SH-SY5Y (cell line): ENCODE results near the gene NOC2L.

Experiments
- GATA2 ChIP-seq: IDR thresholded peaks from 2 replicates; pipeline ENCODE4 v1.6.1; 2011; ENCODE audit warnings: mild to moderate bottlenecking, low read depth, low read length
- GATA3 ChIP-seq: IDR thresholded peaks from 2 replicates; pipeline ENCODE4 v1.6.1; 2011; ENCODE audit warnings: low read depth, mild to moderate bottlenecking, low read length, moderate library complexity

NOC2L gene

GRCh38 chr1:899636-900317, 59.3 kb downstream of the NOC2L start:
- TF ChIP-seq GATA2, result no peak
- no peak for TF ChIP-seq GATA3

GRCh38 chr1:897226-897625, 61.8 kb downstream of the NOC2L start:
- no peak for TF ChIP-seq GATA3
- TF ChIP-seq GATA2, result no peak
